KMS-11 (cell line): ENCODE data around the gene RAB3IP.
"Not testable (repeated sequence)": the region's sequence is repeated elsewhere in the genome, so short reads cannot be mapped to it uniquely, and the experiment has no call there.

Experiments
- H2AFZ ChIP-seq: fragments of 200-600 bp; sonication (generic); 2 replicates; pipeline ENCODE4 v1.6.1; 2016; ENCODE audit warnings: antibody characterized with exemption, mixed run types, low read depth
- H3K27ac ChIP-seq: fragments of 200-600 bp; sonication (generic); 2 replicates; pipeline ENCODE4 v1.6.1; 2016; ENCODE audit warnings: mild to moderate bottlenecking, mixed run types
- H3K27me3 ChIP-seq: fragments of 200-600 bp; sonication (generic); 2 replicates; pipeline ENCODE4 v1.6.1; 2017; ENCODE audit warnings: mild to moderate bottlenecking, low read depth, mixed run types, moderate library complexity; ENCODE audit not compliant: insufficient read depth
- H3K36me3 ChIP-seq: fragments of 200-600 bp; sonication (generic); 2 replicates; pipeline ENCODE4 v1.6.1; 2017; ENCODE audit warnings: mild to moderate bottlenecking, mixed run types; ENCODE audit not compliant: insufficient read depth
- H3K4me1 ChIP-seq: fragments of 200-600 bp; sonication (generic); 2 replicates; pipeline ENCODE4 v1.6.1; 2016; ENCODE audit warnings: mild to moderate bottlenecking, low read depth, mixed run types; ENCODE audit not compliant: poor library complexity, severe bottlenecking
- H3K4me2 ChIP-seq: fragments of 200-600 bp; sonication (generic); 2 replicates; pipeline ENCODE4 v1.7.0; 2016; ENCODE audit warnings: mild to moderate bottlenecking, mixed run types
- H3K4me3 ChIP-seq: fragments of 200-600 bp; sonication (generic); IDR thresholded peaks from 2 replicates; pipeline ENCODE4 v1.6.1; 2017; ENCODE audit warnings: low read depth, low read length, mixed read lengths; ENCODE audit not compliant: insufficient read depth
- H3K79me2 ChIP-seq: fragments of 200-600 bp; sonication (generic); 2 replicates; pipeline ENCODE4 v1.6.1; 2016; ENCODE audit warnings: low read depth, mixed run types; ENCODE audit not compliant: insufficient read depth
- H3K9ac ChIP-seq: fragments of 200-600 bp; sonication (generic); 2 replicates; pipeline ENCODE4 v1.6.1; 2016; ENCODE audit warnings: mild to moderate bottlenecking, mixed run types
- H4K20me1 ChIP-seq: fragments of 200-600 bp; sonication (generic); 2 replicates; pipeline ENCODE4 v1.6.1; 2016; ENCODE audit warnings: mild to moderate bottlenecking, mixed run types; ENCODE audit not compliant: insufficient read depth
- TF ChIP-seq, protein P1 (sequence below): fragments of 200-600 bp; sonication (generic); conservative IDR thresholded peaks from 2 replicates; pipeline ENCODE4 v1.6.1; 2017; ENCODE audit warnings: low read depth, mild to moderate bottlenecking, antibody characterized with exemption, low read length, moderate library complexity, mixed read lengths

RAB3IP gene

DNA sequence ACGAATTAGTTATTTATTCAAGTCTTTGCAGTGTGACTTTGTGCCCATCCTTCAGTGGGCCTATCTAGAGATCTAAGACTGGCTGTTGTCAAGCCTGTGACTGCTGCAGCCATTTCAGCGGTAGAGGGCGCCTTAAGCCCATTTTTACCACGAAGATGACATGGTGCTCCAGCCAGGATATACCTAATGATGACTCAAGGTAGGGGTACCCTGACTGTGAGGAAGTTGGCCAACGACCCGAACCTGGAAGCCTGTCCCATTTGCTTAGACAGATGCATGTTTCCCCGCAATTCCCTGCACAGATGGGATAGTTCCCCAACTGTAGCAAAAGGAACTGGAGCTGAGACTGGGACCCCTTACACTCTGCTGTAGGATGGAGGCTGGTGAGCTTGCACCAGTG is 41.3 kb downstream of the RAB3IP start:
- Histone ChIP-seq H3K36me3 (no peaks in the 10 kb centered on the region), H3K9ac (no peak overlapping the region), H3K27me3 (no peaks in the 10 kb centered on the region), H3K4me1 (no peaks in the 10 kb centered on the region), H4K20me1 (no peaks in the 10 kb centered on the region), H3K4me2 (no peak overlapping the region), H3K4me3 (no peak overlapping the region), H2AFZ (no peak overlapping the region), H3K27ac (no peak overlapping the region), H3K79me2 (no peaks in the 10 kb centered on the region)
- TF ChIP-seq, protein P1, sequence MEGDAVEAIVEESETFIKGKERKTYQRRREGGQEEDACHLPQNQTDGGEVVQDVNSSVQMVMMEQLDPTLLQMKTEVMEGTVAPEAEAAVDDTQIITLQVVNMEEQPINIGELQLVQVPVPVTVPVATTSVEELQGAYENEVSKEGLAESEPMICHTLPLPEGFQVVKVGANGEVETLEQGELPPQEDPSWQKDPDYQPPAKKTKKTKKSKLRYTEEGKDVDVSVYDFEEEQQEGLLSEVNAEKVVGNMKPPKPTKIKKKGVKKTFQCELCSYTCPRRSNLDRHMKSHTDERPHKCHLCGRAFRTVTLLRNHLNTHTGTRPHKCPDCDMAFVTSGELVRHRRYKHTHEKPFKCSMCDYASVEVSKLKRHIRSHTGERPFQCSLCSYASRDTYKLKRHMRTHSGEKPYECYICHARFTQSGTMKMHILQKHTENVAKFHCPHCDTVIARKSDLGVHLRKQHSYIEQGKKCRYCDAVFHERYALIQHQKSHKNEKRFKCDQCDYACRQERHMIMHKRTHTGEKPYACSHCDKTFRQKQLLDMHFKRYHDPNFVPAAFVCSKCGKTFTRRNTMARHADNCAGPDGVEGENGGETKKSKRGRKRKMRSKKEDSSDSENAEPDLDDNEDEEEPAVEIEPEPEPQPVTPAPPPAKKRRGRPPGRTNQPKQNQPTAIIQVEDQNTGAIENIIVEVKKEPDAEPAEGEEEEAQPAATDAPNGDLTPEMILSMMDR, result peak; percentile 43

- no peaks in the 10 kb centered on the region for H4K20me1 ChIP-seq
- no peak overlapping the region for H3K27ac ChIP-seq
- TF ChIP-seq, protein P1, result no peak
- H3K79me2 ChIP-seq, result no peaks in the 10 kb centered on the region
- H3K36me3 ChIP-seq, result no peaks in the 10 kb centered on the region
- H3K27me3 ChIP-seq, result no peaks in the 10 kb centered on the region
- no peak overlapping the region for H3K4me2 ChIP-seq
- H3K4me1 ChIP-seq, result no peaks in the 10 kb centered on the region
- no peak overlapping the region for H3K9ac ChIP-seq
- H3K4me3 ChIP-seq, result no peak overlapping the region
- no peak overlapping the region for H2AFZ ChIP-seq
Observed at GRCh38 chr12:69783365-69783764, 44.7 kb downstream of the RAB3IP start.

- TF ChIP-seq, protein P1, result no peak
- no peak overlapping the region for H3K9ac ChIP-seq
- no peaks in the 10 kb centered on the region for H3K4me1 ChIP-seq
- no peak overlapping the region for H3K4me2 ChIP-seq
- no peak overlapping the region for H2AFZ ChIP-seq
- H3K79me2 ChIP-seq, result no peaks in the 10 kb centered on the region
- no peak overlapping the region for H3K27ac ChIP-seq
- no peaks in the 10 kb centered on the region for H4K20me1 ChIP-seq
- no peaks in the 10 kb centered on the region for H3K36me3 ChIP-seq
- no peaks in the 10 kb centered on the region for H3K27me3 ChIP-seq
- no peak overlapping the region for H3K4me3 ChIP-seq
Observed at GRCh38 chr12:69789351-69789750, 50.7 kb downstream of the RAB3IP start.

DNA sequence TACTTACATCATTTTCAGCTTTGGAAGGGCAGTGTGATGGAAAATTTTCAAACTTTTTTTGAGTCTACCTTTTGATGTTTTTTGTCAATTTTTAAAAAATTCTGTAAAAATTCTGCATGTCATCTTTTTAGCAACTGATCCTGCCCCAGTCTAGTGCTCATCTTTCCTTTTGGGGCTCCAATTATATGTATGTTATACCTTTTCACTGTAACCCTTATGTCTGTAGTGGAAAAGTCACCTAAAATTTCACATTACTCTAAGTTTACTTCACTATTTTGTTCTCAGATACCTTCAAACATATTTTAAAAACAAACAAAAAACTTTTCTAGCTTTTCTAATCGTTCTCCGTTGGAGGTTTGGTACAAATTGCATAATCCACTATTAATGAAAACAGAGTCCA is 53.9 kb downstream of the RAB3IP start:
- Histone ChIP-seq H3K4me2 (no peak overlapping the region), H3K4me1 (no peaks in the 10 kb centered on the region), H3K36me3 (no peaks in the 10 kb centered on the region), H4K20me1 (no peaks in the 10 kb centered on the region), H3K4me3 (no peak overlapping the region), H3K79me2 (no peaks in the 10 kb centered on the region), H3K9ac (no peak overlapping the region), H3K27ac (no peak overlapping the region), H2AFZ (no peak overlapping the region), H3K27me3 (no peaks in the 10 kb centered on the region)
- TF ChIP-seq, protein P1, result no peak

DNA sequence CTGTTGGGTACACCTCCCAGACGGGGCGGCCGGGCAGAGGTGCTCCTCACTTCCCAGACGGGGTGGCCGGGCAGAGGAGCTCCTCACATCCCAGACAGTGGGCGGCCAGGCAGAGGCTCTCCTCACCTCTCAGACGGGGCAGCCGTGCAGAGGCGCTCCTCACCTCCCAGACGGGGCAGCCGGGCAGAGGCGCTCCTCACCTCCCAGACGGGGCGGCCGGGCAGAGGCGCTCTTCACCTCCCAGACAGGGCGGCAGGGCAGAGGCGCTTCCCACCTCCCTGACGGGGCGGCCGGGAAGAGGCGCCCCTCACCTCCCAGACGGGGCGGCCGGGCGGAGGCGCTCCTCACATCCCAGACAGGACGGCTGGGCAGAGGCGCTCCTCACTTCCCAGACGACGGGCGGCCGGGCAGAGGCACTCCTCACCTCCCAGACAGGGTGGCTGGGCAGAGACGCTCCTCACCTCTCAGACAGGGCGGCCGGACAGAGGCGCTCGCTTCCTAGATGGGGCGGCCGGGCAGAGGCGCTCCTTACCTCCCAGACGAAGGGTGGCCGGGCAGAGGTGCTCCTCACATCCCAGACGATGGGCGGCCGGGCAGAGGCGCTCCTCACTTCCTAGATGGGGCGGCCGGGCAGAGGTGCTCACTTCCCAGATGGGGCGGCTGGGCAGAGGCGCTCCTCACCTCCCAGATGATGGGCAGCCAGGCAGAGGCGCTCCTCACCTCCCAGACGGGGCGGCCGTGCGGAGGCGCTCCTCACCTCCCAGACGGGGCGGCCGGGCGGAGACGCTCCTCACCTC is 68.6 kb downstream of the RAB3IP start:
- H3K79me2 ChIP-seq, H3K4me2 ChIP-seq, H3K4me1 ChIP-seq: not testable (repeated sequence)

More for the DNA sequence above, 68.6 kb downstream of the RAB3IP start:
- H3K27me3 ChIP-seq, H3K4me3 ChIP-seq, H3K9ac ChIP-seq, H3K36me3 ChIP-seq, H4K20me1 ChIP-seq, H2AFZ ChIP-seq, H3K27ac ChIP-seq: not testable (repeated sequence)
